Epithelial cell of esophagus (primary cell): ENCODE results near the gene ADAMTS2.

Experiments used
- DNase-seq: peaks from one replicate; pipeline ENCODE4 v3.0.0; 2010; ENCODE audit warnings: low read depth
- H3K4me3 ChIP-seq: 2 replicates; pipeline ENCODE4 v1.5.1; 2011; ENCODE audit warnings: mild to moderate bottlenecking, low read length, control low read depth
- CTCF ChIP-seq: IDR thresholded peaks from 2 replicates; pipeline ENCODE4 v1.5.1; 2011; ENCODE audit warnings: low read depth, mild to moderate bottlenecking, low read length, control low read depth, inconsistent platforms; ENCODE audit not compliant: insufficient read depth; ENCODE audit errors: missing control alignments

ADAMTS2 gene

GRCh38 chr5:179348011-179348530 lies 2.8 kb upstream of the ADAMTS2 start:
- TF ChIP-seq CTCF = no peak
- H3K4me3 ChIP-seq = no peak overlapping the region
- no peak for DNase-seq

- no peak for TF ChIP-seq CTCF
- DNase-seq = no peak
These were observed 2.3 kb upstream of the ADAMTS2 start for GRCh38 chr5:179347581-179347980.

GRCh38 chr5:179346875-179347274 lies 1.6 kb upstream of the ADAMTS2 start:
- H3K4me3 ChIP-seq = no peak overlapping the region
- DNase-seq = no peak
- TF ChIP-seq CTCF = no peak

More at GRCh38 chr5:179347581-179347980, 2.3 kb upstream of the ADAMTS2 start:
- H3K4me3 ChIP-seq = no peak overlapping the region

- no peak for DNase-seq
- no peak for TF ChIP-seq CTCF
- no peak overlapping the region for H3K4me3 ChIP-seq
These were observed 1.1 kb upstream of the ADAMTS2 start for GRCh38 chr5:179346401-179346800.

- H3K4me3 ChIP-seq = no peak overlapping the region
- no peak for DNase-seq
- TF ChIP-seq CTCF = no peak
These were observed 153 bp downstream of the ADAMTS2 start for GRCh38 chr5:179345183-179345432.

- no peak for TF ChIP-seq CTCF
- H3K4me3 ChIP-seq = no peak overlapping the region
- DNase-seq = no peak
These were observed 654 bp downstream of the ADAMTS2 start for GRCh38 chr5:179344431-179345182.
